ENCODE measurements around the gene HDAC7. TPM values are rescaled to one million over a fixed set of nuclear protein-coding genes. Genes with fewer than 3 reads are reported as not detected.

Gene HDAC7
- total RNA-seq, 1 donor from 2014 or later = 84.4 TPM

DNA sequence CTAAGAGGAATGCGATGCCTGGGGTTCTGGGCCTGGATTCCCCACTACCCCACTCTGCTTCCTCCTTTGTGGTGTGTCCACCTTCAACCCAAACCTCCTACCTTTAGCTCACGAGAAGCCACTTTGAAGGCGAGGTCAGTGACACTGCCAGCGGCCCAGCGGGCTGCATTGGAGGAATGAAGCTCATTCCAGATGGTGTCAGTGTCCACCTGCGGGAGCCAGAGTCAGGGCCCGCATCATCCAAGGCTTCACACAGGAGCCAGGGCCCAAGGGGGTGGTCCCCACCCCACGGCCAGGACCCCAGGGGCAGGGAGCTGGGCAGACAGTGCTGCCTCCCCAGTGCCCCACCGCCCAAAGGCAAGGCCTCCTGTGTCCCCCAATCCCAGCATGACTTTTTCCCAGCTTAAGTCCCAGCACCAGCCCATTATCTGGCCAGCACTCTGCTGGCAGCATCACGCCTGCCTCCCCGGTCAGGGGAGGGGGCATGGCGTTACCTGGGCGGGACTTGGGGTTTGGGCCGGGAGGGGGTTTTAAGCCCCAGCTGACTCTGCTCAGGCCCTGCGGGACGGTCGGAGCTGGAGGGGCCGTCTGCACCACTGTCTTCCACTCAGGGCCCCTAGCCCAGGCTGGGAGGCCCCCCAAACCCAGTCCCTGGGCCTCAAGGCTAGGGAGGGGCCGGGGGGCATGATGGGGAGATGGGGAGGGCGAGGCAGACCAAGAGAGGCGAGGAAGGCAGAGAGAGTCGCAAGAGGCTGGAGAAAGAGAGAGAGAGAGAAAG is 29.8 kb downstream of the HDAC7 start:
- H3K4me3 ChIP-seq (ENCODE audit: low read depth, low read length) = no peak overlapping the region
- DNase-seq (ENCODE audit: low read depth) = no peak
- TF ChIP-seq, protein P1, sequence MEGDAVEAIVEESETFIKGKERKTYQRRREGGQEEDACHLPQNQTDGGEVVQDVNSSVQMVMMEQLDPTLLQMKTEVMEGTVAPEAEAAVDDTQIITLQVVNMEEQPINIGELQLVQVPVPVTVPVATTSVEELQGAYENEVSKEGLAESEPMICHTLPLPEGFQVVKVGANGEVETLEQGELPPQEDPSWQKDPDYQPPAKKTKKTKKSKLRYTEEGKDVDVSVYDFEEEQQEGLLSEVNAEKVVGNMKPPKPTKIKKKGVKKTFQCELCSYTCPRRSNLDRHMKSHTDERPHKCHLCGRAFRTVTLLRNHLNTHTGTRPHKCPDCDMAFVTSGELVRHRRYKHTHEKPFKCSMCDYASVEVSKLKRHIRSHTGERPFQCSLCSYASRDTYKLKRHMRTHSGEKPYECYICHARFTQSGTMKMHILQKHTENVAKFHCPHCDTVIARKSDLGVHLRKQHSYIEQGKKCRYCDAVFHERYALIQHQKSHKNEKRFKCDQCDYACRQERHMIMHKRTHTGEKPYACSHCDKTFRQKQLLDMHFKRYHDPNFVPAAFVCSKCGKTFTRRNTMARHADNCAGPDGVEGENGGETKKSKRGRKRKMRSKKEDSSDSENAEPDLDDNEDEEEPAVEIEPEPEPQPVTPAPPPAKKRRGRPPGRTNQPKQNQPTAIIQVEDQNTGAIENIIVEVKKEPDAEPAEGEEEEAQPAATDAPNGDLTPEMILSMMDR (conservative IDR thresholded peaks at IDR 0.05; ENCODE audit: low read depth, low read length) = no peak

GRCh38 chr12:47789141-47789540 is 30.6 kb downstream of the HDAC7 start:
- no peak for DNase-seq (ENCODE audit: low read depth)
- TF ChIP-seq, protein P1 (conservative IDR thresholded peaks at IDR 0.05; ENCODE audit: low read depth, low read length) = no peak
- H3K4me3 ChIP-seq (ENCODE audit: low read depth, low read length) = no peak overlapping the region

DNA sequence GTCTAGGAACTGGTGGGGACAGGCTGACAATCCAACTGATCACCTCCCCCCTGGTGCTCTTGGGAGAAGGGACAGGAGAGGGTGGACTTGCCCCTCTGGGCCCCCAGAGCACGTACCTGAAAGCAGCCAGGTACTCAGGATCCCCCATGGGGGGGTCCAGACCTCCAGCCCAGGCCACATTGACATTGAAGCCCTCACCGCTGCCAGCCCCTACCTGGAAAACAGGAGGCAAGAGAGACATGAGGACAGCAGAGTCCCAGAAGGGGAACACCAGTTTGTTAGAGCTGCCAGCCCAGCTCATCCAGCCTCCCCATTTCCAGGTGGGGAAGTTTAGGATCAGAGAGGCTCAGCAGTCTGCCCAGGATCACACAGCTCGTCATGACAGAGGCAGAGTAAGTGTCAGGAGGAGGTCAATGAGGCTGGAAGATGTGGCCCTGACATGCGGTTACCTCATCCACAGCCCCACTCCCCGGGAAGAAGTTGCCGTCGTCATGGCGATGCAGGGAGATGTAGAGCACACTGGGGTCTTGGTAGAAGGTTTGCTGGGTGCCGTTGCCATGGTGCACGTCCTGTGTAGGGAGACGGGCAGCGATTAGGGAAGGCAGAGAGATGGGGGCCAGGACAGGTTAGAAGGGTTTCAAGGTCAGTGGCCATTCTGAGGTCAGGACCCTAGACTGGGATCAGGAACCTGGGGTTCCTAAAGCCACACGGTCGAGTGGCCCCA is 31.9 kb downstream of the HDAC7 start:
- TF ChIP-seq, protein P1 (conservative IDR thresholded peaks at IDR 0.05; ENCODE audit: low read depth, low read length) = no peak
- H3K4me3 ChIP-seq (ENCODE audit: low read depth, low read length) = no peak overlapping the region
- DNase-seq (ENCODE audit: low read depth) = no peak

- H3K4me3 ChIP-seq (ENCODE audit: low read depth, low read length) = no peak overlapping the region
- TF ChIP-seq, protein P1 (conservative IDR thresholded peaks at IDR 0.05; ENCODE audit: low read depth, low read length) = no peak
- no peak for DNase-seq (ENCODE audit: low read depth)
These were observed 32.9 kb downstream of the HDAC7 start for GRCh38 chr12:47786662-47787280.

- no peak for DNase-seq (ENCODE audit: low read depth)
- no peak overlapping the region for H3K4me3 ChIP-seq (ENCODE audit: low read depth, low read length)
- TF ChIP-seq, protein P1 (conservative IDR thresholded peaks at IDR 0.05; ENCODE audit: low read depth, low read length) = no peak
These were observed 33.6 kb downstream of the HDAC7 start for GRCh38 chr12:47785887-47786661.

GRCh38 chr12:47785036-47785886 is 34.4 kb downstream of the HDAC7 start:
- DNase-seq (ENCODE audit: low read depth) = no peak
- TF ChIP-seq, protein P1 (conservative IDR thresholded peaks at IDR 0.05; ENCODE audit: low read depth, low read length) = no peak
- H3K4me3 ChIP-seq (ENCODE audit: low read depth, low read length) = no peak overlapping the region

Data from epithelial cell of proximal tubule (primary cell).